C4-2B (cell line): Measurements from ENCODE around the gene CBX1.

Experiments
- CTCF ChIP-seq: fragments of 450-650 bp; conservative IDR thresholded peaks from 2 replicates; pipeline ENCODE4 v1.5.1; 2017; ENCODE audit warnings: mild to moderate bottlenecking
- ZFX ChIP-seq: fragments of 450-650 bp; IDR thresholded peaks from 2 replicates; pipeline ENCODE4 v1.6.1; 2017

- TF ChIP-seq CTCF = no peak
- no peak for TF ChIP-seq ZFX
These were observed 36.4 kb upstream of the CBX1 start for GRCh38 chr17:48137656-48138055.
